Measurements from ENCODE around the gene UROC1. TPM values are rescaled to one million over a fixed set of nuclear protein-coding genes. Genes with fewer than 3 reads are reported as not detected.

Gene UROC1
- polyA plus RNA-seq, 1 of the 3 experiments (the other 2 are of a cell fraction), result not detected

DNA sequence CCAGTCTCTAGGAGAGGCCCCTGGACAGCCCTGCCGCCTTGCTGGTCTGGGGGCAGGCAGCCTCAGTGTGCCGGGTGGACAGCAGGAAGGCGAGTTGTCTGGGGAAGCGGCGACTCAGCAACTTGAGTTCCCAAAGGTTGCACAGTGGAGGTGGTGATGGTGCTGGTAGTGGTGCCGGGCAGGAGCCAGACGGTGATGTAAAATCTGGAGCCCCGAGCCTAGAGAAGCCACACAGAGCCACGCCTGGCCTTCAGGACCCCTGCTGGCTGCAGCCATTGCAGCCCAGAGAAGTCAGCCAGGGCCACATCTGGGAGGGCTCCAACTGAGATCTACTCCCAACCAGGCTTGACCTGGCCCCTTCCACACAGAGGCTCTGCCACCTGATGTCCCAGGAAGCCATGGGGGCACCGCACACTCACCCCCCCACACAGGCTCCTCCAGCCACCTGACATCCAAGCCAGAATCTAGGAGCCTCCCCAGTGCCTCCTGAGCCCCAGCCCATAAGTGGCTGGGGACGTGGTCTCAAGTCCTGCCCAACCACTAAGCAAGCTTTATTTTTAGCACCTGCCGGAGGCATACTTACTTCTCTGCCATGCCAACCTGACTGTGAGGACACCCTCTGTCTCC, 32.4 kb upstream of the UROC1 start:
- no peaks in the 10 kb centered on the region for H3K79me2 ChIP-seq (ENCODE audit: insufficient read depth)

GRCh38 chr3:126548556-126549466, 31.2 kb upstream of the UROC1 start:
- Histone ChIP-seq H2AFZ (ENCODE audit: low read depth) (no peak overlapping the region), H3K79me2 (ENCODE audit: insufficient read depth) (no peaks in the 10 kb centered on the region), H3K9me2 (no peaks in the 10 kb centered on the region), H3K36me3 (replicated peaks in 1 of 2; ENCODE audit: control insufficient read depth in 1 of 2, insufficient read depth in 2 of 2, low read length in 1 of 2) (no peaks in the 10 kb centered on the region), H3K27ac (ENCODE audit: low read depth in 2 of 2, low read length in 1 of 2) (no peak overlapping the region), H3K27me3 (ENCODE audit: insufficient read depth) (peaks cover 9% of the 10 kb centered on the region; the same call in 1 of the 2 replicates), H3K9me3 (no peaks in the 10 kb centered on the region), H3K4me1 (ENCODE audit: control insufficient read depth in 1 of 2, insufficient read depth in 2 of 2, low read depth in 1 of 2, low read length in 1 of 2) (peaks cover 0 to 4% of the 10 kb centered on the region in 2 experiments; a peak in 1 of 4 replicates), H3K4me2 (no peak overlapping the region), H3K4me3 (ENCODE audit: low read depth in 2 of 2, low read length in 1 of 2) (no peak overlapping the region), H3K9ac (no peak overlapping the region), H3F3A (replicated peaks; ENCODE audit: insufficient read depth) (no peaks in the 10 kb centered on the region), H4K20me1 (ENCODE audit: insufficient read depth) (no peaks in the 10 kb centered on the region)
- CTCF ChIA-PET, result no interaction called here
- WGBS (ENCODE audit: low lambda C conversion rate), result 55% methylated on average over 8 of the region's 9 CpGs
- POLR2A ChIA-PET, result no interaction called here
- peak; percentile 27 for DNase-seq
- no peak for TF ChIP-seq RAD21 (IDR thresholded peaks at IDR 0.05; ENCODE audit: low read length)
- no peak for TF ChIP-seq MAX (IDR thresholded peaks at IDR 0.05; ENCODE audit: low read depth)
- TF ChIP-seq GABPA (IDR thresholded peaks at IDR 0.05; ENCODE audit: low read depth), result no peak
- TF ChIP-seq CHD2 (IDR thresholded peaks at IDR 0.05; ENCODE audit: low read length, partially characterized antibody), result no peak
- no peak for TF ChIP-seq GATA2 (CRISPR knock-in tag; IDR thresholded peaks at IDR 0.05)
- TF ChIP-seq JUND (IDR thresholded peaks at IDR 0.05), result no peak
- TF ChIP-seq ELF1 (IDR thresholded peaks at IDR 0.05), result no peak
- no peak for TF ChIP-seq EP300 (IDR thresholded peaks at IDR 0.05; ENCODE audit: borderline replicate concordance in 1 of 2, low read depth in 1 of 2, low read length in 1 of 2)
- no peak for TF ChIP-seq NRF1 (IDR thresholded peaks at IDR 0.05; ENCODE audit: low read depth, low read length)
- TF ChIP-seq, protein P1, sequence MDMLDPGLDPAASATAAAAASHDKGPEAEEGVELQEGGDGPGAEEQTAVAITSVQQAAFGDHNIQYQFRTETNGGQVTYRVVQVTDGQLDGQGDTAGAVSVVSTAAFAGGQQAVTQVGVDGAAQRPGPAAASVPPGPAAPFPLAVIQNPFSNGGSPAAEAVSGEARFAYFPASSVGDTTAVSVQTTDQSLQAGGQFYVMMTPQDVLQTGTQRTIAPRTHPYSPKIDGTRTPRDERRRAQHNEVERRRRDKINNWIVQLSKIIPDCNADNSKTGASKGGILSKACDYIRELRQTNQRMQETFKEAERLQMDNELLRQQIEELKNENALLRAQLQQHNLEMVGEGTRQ (IDR thresholded peaks at IDR 0.05; ENCODE audit: borderline replicate concordance, low read depth, low read length), result no peak
- TF ChIP-seq, protein P2, sequence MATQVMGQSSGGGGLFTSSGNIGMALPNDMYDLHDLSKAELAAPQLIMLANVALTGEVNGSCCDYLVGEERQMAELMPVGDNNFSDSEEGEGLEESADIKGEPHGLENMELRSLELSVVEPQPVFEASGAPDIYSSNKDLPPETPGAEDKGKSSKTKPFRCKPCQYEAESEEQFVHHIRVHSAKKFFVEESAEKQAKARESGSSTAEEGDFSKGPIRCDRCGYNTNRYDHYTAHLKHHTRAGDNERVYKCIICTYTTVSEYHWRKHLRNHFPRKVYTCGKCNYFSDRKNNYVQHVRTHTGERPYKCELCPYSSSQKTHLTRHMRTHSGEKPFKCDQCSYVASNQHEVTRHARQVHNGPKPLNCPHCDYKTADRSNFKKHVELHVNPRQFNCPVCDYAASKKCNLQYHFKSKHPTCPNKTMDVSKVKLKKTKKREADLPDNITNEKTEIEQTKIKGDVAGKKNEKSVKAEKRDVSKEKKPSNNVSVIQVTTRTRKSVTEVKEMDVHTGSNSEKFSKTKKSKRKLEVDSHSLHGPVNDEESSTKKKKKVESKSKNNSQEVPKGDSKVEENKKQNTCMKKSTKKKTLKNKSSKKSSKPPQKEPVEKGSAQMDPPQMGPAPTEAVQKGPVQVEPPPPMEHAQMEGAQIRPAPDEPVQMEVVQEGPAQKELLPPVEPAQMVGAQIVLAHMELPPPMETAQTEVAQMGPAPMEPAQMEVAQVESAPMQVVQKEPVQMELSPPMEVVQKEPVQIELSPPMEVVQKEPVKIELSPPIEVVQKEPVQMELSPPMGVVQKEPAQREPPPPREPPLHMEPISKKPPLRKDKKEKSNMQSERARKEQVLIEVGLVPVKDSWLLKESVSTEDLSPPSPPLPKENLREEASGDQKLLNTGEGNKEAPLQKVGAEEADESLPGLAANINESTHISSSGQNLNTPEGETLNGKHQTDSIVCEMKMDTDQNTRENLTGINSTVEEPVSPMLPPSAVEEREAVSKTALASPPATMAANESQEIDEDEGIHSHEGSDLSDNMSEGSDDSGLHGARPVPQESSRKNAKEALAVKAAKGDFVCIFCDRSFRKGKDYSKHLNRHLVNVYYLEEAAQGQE (IDR thresholded peaks at IDR 0.05; ENCODE audit: low read depth, low read length), result no peak

More for the DNA sequence above, 32.4 kb upstream of the UROC1 start:
- Histone ChIP-seq H3F3A (replicated peaks; ENCODE audit: insufficient read depth) (no peaks in the 10 kb centered on the region), H3K4me3 (ENCODE audit: low read depth in 2 of 2, low read length in 1 of 2) (no peak overlapping the region), H3K4me2 (no peak overlapping the region), H3K9ac (no peak overlapping the region), H3K27me3 (ENCODE audit: insufficient read depth) (peaks cover 9% of the 10 kb centered on the region; the same call in 1 of the 2 replicates), H2AFZ (ENCODE audit: low read depth) (no peak overlapping the region), H3K36me3 (replicated peaks in 1 of 2; ENCODE audit: control insufficient read depth in 1 of 2, insufficient read depth in 2 of 2, low read length in 1 of 2) (no peaks in the 10 kb centered on the region), H3K9me2 (no peaks in the 10 kb centered on the region), H3K9me3 (no peaks in the 10 kb centered on the region), H4K20me1 (ENCODE audit: insufficient read depth) (no peaks in the 10 kb centered on the region), H3K4me1 (ENCODE audit: control insufficient read depth in 1 of 2, insufficient read depth in 2 of 2, low read depth in 1 of 2, low read length in 1 of 2) (no peaks in the 10 kb centered on the region; a peak in 1 of 4 replicates), H3K27ac (ENCODE audit: low read depth in 2 of 2, low read length in 1 of 2) (no peak overlapping the region)
- TF ChIP-seq, protein P3, sequence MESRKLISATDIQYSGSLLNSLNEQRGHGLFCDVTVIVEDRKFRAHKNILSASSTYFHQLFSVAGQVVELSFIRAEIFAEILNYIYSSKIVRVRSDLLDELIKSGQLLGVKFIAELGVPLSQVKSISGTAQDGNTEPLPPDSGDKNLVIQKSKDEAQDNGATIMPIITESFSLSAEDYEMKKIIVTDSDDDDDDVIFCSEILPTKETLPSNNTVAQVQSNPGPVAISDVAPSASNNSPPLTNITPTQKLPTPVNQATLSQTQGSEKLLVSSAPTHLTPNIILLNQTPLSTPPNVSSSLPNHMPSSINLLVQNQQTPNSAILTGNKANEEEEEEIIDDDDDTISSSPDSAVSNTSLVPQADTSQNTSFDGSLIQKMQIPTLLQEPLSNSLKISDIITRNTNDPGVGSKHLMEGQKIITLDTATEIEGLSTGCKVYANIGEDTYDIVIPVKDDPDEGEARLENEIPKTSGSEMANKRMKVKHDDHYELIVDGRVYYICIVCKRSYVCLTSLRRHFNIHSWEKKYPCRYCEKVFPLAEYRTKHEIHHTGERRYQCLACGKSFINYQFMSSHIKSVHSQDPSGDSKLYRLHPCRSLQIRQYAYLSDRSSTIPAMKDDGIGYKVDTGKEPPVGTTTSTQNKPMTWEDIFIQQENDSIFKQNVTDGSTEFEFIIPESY (IDR thresholded peaks at IDR 0.05; ENCODE audit: borderline replicate concordance, low read depth), result no peak
- TF ChIP-seq ELF1 (IDR thresholded peaks at IDR 0.05) (no peak), FOXJ3 (CRISPR knock-in tag; IDR thresholded peaks at IDR 0.05) (no peak), YY1 (IDR thresholded peaks at IDR 0.05; ENCODE audit: low read depth) (no peak), FOSL2 (IDR thresholded peaks at IDR 0.05; ENCODE audit: borderline replicate concordance, low read depth) (no peak)
- TF ChIP-seq, protein P4, sequence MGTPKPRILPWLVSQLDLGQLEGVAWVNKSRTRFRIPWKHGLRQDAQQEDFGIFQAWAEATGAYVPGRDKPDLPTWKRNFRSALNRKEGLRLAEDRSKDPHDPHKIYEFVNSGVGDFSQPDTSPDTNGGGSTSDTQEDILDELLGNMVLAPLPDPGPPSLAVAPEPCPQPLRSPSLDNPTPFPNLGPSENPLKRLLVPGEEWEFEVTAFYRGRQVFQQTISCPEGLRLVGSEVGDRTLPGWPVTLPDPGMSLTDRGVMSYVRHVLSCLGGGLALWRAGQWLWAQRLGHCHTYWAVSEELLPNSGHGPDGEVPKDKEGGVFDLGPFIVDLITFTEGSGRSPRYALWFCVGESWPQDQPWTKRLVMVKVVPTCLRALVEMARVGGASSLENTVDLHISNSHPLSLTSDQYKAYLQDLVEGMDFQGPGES (IDR thresholded peaks at IDR 0.05; ENCODE audit: low read depth, low read length), result no peak
- ChIA-PET CTCF (no interaction called here), POLR2A (no interaction called here)
- WGBS (ENCODE audit: low lambda C conversion rate), result 80% methylated on average over 12 of the region's 12 CpGs
- DNase-seq, result peak; percentile 25
